ENCODE results near the gene CD69. TPM values are rescaled to one million over a fixed set of nuclear protein-coding genes. Genes with fewer than 3 reads are reported as not detected.

The CD69 gene
- total RNA-seq, 1 experiment from 2014 or later = not detected

GRCh38 chr12:9707356-9707755 is 53.3 kb downstream of the CD69 start:
- Histone ChIP-seq H3K79me2 (ENCODE audit: insufficient read depth, low read length) (no peaks in the 10 kb centered on the region), H4K8ac (replicated peaks; ENCODE audit: insufficient read length, low read depth, low read length) (no peak overlapping the region), H2BK5ac (ENCODE audit: insufficient read length, low read length) (no peak overlapping the region), H3K9ac (ENCODE audit: extremely low read depth, insufficient read length, low read length) (no peak overlapping the region), H4K5ac (ENCODE audit: insufficient read length, low read depth, low read length) (no peak overlapping the region), H2AK5ac (ENCODE audit: insufficient read length, low read length) (no peak overlapping the region), H3K14ac (ENCODE audit: insufficient read depth, low read length) (no peak overlapping the region), H3K18ac (ENCODE audit: insufficient read length, low read depth, low read length) (no peak overlapping the region), H3K9me3 (ENCODE audit: control insufficient read depth, low read depth, low read length) (no peaks in the 10 kb centered on the region), H3K79me1 (ENCODE audit: insufficient read depth, low read depth, low read length, poor library complexity, severe bottlenecking) (no peaks in the 10 kb centered on the region), H3K56ac (ENCODE audit: insufficient read length, low read depth, low read length) (no peak overlapping the region), H4K20me1 (ENCODE audit: control insufficient read depth, insufficient read depth, insufficient read length) (no peaks in the 10 kb centered on the region), H3K4ac (ENCODE audit: low read depth, low read length) (no peak overlapping the region), H3K4me1 (ENCODE audit: insufficient read depth, low read length) (no peaks in the 10 kb centered on the region), H3K23me2 (ENCODE audit: insufficient read length, low read depth, low read length, poor library complexity, severe bottlenecking) (no peaks in the 10 kb centered on the region), H2BK12ac (ENCODE audit: insufficient read length, low read depth, low read length) (no peak overlapping the region), H2BK15ac (ENCODE audit: low read depth, low read length) (no peak overlapping the region), H2AFZ (ENCODE audit: low read length) (no peak overlapping the region), H3K27me3 (ENCODE audit: insufficient read depth, low read length) (no peaks in the 10 kb centered on the region), H2BK20ac (ENCODE audit: low read depth, low read length, poor library complexity, severe bottlenecking) (no peak overlapping the region), H4K91ac (ENCODE audit: insufficient read length, low read depth, low read length) (no peak overlapping the region), H3K4me2 (ENCODE audit: insufficient read depth, insufficient read length, low read length) (no peak overlapping the region), H2BK120ac (ENCODE audit: low read depth, low read length, poor library complexity, severe bottlenecking) (no peak overlapping the region), H3K23ac (ENCODE audit: insufficient read length, low read depth, low read length) (no peak overlapping the region), H3T11ph (ENCODE audit: low read length) (no peak overlapping the region), H3K27ac (ENCODE audit: insufficient read length, low read depth, low read length) (no peak overlapping the region)
- no peak for DNase-seq
- H3K36me3 Mint-ChIP-seq (ENCODE audit: insufficient read depth in 1 of 3, low read depth in 3 of 3) = peaks cover 0 to 10% (median 5%) of the 10 kb centered on the region in 3 experiments; a peak in 4 of 7 replicates
- no peak overlapping the region for H3K4me3 Mint-ChIP-seq
- no peak overlapping the region for H3K27ac Mint-ChIP-seq
- peaks cover 18 to 19% of the 10 kb centered on the region in 2 experiments; a peak in 4 of 5 replicates for H3K9me3 Mint-ChIP-seq
- peaks cover 4 to 9% of the 10 kb centered on the region in 2 experiments; a peak in 3 of 4 replicates for H3K4me1 Mint-ChIP-seq
- TF ChIP-seq, protein P1, sequence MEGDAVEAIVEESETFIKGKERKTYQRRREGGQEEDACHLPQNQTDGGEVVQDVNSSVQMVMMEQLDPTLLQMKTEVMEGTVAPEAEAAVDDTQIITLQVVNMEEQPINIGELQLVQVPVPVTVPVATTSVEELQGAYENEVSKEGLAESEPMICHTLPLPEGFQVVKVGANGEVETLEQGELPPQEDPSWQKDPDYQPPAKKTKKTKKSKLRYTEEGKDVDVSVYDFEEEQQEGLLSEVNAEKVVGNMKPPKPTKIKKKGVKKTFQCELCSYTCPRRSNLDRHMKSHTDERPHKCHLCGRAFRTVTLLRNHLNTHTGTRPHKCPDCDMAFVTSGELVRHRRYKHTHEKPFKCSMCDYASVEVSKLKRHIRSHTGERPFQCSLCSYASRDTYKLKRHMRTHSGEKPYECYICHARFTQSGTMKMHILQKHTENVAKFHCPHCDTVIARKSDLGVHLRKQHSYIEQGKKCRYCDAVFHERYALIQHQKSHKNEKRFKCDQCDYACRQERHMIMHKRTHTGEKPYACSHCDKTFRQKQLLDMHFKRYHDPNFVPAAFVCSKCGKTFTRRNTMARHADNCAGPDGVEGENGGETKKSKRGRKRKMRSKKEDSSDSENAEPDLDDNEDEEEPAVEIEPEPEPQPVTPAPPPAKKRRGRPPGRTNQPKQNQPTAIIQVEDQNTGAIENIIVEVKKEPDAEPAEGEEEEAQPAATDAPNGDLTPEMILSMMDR (conservative IDR thresholded peaks at IDR 0.05) = no peak
- no peaks in the 10 kb centered on the region for H3K27me3 Mint-ChIP-seq (ENCODE audit: low read depth)

Data from H9 (cell line).